GM12891 (cell line): ENCODE results near the gene SNAPC5.
"Not testable (repeated sequence)": the region's sequence is repeated elsewhere in the genome, so short reads cannot be mapped to it uniquely, and the experiment has no call there.

Source experiments
- PAX5 ChIP-seq: IDR thresholded peaks from 2 replicates; pipeline ENCODE4 v1.6.1; 2011; ENCODE audit warnings: low read length, moderate library complexity, mild to moderate bottlenecking; ENCODE audit not compliant: insufficient read depth, severe bottlenecking
- POLR2A ChIP-seq: IDR thresholded peaks from 2 replicates; pipeline ENCODE4 v1.6.1; 2011; ENCODE audit warnings: low read depth, low read length, control low read depth
- POLR2AphosphoS5 ChIP-seq: IDR thresholded peaks from 2 replicates; pipeline ENCODE4 v1.6.1; 2011; ENCODE audit warnings: low read depth, low read length, control low read depth
- SPI1 ChIP-seq: IDR thresholded peaks from 2 replicates; pipeline ENCODE4 v1.6.1; 2011; ENCODE audit warnings: low read depth, low read length, control low read depth
- TAF1 ChIP-seq: IDR thresholded peaks from 2 replicates; pipeline ENCODE4 v1.6.1; 2011; ENCODE audit warnings: low read depth, low read length, control low read depth

GRCh38 chr15:66500346-66500745 lies 2.8 kb upstream of the SNAPC5 start:
- TF ChIP-seq POLR2A, SPI1, POLR2AphosphoS5, TAF1, PAX5: not testable (repeated sequence)
